ENCODE measurements around the gene CCBE1.

DNA sequence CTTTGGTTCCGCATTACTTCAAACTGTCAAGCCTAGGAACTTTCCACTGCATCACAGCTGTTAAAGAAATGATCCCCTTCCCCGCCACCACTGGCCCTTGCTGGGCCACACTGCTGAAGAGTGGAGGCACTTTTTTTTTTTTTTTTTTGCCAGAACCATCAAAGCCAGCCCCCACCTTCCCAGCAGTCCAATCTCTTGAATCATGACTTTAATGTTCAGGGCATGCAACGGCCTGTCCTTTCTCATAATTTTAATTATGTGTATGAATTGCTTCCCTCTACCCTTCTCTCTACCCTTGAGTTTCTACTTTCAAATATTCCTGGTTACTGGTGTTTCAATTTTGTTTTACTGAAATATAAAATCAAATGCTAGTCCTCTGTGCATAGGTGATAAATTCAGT is 236.1 kb downstream of the CCBE1 start:
- TF ChIP-seq, protein P1, sequence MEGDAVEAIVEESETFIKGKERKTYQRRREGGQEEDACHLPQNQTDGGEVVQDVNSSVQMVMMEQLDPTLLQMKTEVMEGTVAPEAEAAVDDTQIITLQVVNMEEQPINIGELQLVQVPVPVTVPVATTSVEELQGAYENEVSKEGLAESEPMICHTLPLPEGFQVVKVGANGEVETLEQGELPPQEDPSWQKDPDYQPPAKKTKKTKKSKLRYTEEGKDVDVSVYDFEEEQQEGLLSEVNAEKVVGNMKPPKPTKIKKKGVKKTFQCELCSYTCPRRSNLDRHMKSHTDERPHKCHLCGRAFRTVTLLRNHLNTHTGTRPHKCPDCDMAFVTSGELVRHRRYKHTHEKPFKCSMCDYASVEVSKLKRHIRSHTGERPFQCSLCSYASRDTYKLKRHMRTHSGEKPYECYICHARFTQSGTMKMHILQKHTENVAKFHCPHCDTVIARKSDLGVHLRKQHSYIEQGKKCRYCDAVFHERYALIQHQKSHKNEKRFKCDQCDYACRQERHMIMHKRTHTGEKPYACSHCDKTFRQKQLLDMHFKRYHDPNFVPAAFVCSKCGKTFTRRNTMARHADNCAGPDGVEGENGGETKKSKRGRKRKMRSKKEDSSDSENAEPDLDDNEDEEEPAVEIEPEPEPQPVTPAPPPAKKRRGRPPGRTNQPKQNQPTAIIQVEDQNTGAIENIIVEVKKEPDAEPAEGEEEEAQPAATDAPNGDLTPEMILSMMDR (IDR thresholded peaks at IDR 0.05): no peak
- TF ChIP-seq POLR2A (IDR thresholded peaks at IDR 0.05): no peak
